Measurements from ENCODE around the gene KRT32. TPM values are rescaled to one million over a fixed set of nuclear protein-coding genes. Genes with fewer than 3 reads are reported as not detected.

KRT32 gene
- total RNA-seq, 2 experiments from 2014 or later = not detected

DNA sequence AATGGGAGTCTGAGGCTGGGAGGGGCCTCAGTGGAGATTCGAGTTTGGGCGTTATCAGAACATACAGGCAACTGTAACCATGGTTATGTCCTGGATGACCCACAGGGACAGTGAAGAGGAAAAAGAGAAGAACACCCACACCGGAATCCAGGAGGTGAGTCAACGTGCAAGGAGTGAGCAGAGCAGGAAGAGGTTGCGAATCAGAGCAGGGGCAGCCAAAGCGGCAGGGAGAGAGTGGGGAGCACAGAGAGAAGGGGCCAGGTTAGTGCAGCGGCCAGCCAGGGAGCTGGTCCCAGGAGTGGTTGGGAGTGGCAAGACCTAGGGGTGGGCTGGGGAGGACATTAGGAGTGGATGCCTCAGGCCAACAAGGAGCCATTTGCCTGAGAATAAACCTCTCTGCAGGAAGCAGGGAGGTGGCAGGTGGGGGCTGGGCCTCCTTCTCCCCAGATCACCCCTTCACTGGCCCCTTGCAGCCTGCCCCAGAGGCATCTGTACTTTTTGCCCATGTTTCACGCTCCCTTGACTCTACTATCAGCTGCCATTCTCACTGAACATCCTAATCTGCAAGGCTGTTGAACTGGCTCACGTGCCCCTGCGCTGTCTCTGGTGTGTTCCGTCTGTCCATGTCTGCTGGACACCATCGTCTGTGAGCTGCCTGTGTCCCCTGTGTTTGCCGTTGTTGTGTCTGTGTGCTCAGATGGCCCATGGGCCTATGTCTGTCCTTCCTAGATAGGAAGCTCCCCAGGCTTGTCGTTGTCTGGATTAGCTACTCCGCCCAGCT, 33.1 kb upstream of the KRT32 start:
- no peak overlapping the region for H3K4me3 Mint-ChIP-seq
- H3K4me1 Mint-ChIP-seq = peaks cover 5% of the 10 kb centered on the region
- no peaks in the 10 kb centered on the region for H3K27me3 Mint-ChIP-seq
- no peaks in the 10 kb centered on the region for H3K9me3 Mint-ChIP-seq
- DNase-seq = no peak
- no peaks in the 10 kb centered on the region for H3K36me3 Mint-ChIP-seq
- H3K27ac Mint-ChIP-seq = no peak overlapping the region

DNA sequence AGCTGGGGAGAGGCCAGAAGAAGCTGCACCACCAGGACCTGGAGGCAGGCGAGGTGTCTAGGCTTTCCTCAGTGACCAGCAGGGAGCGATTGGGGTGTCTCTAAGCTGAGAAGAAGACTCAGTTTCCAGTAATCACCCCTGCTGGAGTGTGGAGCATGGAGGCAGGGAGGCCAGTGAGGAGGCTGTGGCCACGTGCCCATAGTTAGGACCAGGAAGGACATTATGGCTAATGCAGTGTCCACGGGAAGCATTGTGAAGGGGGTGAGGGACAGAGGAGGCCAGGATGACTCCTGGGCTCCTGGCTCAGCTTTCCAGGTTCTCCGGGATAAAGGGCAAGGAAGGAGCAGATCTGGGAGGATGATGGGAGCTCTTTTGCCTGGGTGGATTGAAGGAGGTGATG, 32.5 kb upstream of the KRT32 start:
- Mint-ChIP-seq H3K9me3 (no peaks in the 10 kb centered on the region), H3K27me3 (no peaks in the 10 kb centered on the region), H3K4me1 (peaks cover 5% of the 10 kb centered on the region), H3K36me3 (no peaks in the 10 kb centered on the region), H3K4me3 (no peak overlapping the region), H3K27ac (no peak overlapping the region)
- no peak for DNase-seq

DNA sequence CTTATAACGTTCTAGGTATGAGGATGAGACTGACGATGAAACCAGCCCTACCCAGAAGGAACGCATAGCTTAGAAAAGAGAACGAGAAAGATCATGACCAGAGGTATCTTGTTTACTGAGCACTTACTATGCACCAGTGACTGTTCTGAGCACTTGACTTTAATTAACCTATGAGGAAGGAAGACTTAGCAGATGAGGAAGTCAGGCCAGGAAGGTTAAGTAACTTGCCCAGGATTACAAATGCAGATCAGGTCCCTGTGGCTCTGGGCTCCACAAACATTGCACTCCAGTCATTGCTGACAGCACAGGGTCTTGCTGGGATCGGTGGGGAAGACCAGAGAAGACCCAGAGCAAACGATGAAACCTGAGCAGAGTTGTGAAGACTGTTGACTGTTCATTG, 31.1 kb upstream of the KRT32 start:
- H3K27ac Mint-ChIP-seq = no peak overlapping the region
- H3K4me3 Mint-ChIP-seq = no peak overlapping the region
- H3K4me1 Mint-ChIP-seq = peaks cover 5% of the 10 kb centered on the region
- no peak for DNase-seq
- no peaks in the 10 kb centered on the region for H3K9me3 Mint-ChIP-seq
- H3K27me3 Mint-ChIP-seq = no peaks in the 10 kb centered on the region
- H3K36me3 Mint-ChIP-seq = no peaks in the 10 kb centered on the region

DNA sequence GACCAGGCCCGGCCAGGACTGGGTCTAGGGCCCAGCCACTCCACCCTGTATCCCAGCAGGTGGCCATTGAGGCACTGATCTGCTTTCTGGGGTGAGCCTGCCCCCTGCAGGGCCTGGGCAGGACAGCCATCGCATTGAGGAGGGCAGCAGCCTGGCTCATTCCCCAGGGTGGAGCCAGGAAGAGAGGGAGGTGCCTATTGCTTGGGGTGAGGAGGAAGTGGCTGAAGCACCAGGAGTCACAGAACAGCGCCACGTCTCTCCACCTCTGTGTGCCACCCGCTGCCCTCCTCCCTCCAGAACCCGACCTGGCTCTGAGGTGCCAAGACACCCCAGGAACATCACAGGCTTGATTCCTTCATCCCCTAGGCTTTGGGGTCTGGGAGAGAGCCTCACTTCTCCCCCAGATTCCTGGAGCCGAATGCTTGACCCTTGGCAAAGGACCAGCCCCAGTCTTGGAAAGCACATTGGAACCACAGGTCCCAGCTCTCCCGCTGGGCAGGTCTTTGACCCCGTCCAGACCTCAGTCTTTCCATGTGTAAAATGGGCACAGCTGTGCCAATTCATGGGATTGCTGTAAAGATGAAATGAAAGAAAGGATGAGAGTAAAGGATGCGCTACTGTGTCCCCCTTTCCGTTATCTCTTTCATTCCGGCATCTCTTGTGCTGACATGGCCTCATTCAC, 29.8 kb upstream of the KRT32 start:
- peak; percentile 77 for DNase-seq
- Mint-ChIP-seq H3K36me3 (no peaks in the 10 kb centered on the region), H3K27ac (no peak overlapping the region), H3K4me3 (no peak overlapping the region), H3K9me3 (no peaks in the 10 kb centered on the region), H3K4me1 (peaks cover 7% of the 10 kb centered on the region), H3K27me3 (no peaks in the 10 kb centered on the region)

DNA sequence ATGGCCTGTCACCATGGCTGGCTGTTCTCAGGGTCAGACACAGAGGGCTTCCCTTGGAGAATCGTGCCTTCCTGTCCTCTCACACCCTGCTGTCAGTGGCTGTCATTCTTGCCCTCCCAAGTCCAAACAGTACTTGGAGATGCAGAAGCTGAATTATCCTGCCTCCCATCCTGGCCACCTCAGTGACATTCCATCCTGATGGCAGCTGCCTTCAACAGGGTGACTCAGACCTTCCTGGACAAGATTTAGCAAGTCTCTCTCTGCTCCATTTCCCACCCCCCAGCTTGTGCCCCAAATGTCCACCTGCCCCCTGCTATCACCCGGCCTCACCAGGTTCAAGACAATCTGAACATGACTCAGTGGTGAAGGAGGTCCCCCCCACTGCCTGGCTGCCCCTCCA, 27.3 kb upstream of the KRT32 start:
- Mint-ChIP-seq H3K27me3 (no peaks in the 10 kb centered on the region), H3K9me3 (no peaks in the 10 kb centered on the region), H3K27ac (no peak overlapping the region), H3K4me1 (peaks cover 9% of the 10 kb centered on the region), H3K36me3 (no peaks in the 10 kb centered on the region), H3K4me3 (no peak overlapping the region)
- no peak for DNase-seq

DNA sequence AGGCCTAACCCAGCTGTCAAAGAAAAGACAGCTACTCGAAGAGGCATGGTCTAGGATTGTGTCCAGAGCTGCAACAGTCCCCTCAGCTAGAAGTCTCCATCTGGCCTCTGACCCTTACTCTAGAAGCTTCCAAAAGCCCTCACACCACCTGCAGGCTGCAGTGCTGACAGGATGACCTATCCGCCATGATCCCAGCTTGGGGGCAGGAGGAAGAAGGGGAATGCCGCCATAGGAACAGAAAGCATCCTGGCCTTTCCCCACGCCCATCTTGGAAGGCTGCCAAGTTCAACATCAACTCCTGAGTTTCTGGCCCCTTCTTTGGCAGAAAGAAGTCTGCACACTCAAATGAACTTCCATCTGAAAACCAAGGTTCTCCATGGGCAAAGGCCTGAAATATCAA, 25.6 kb upstream of the KRT32 start:
- H3K36me3 Mint-ChIP-seq = no peaks in the 10 kb centered on the region
- H3K4me1 Mint-ChIP-seq = peaks cover 9% of the 10 kb centered on the region
- no peaks in the 10 kb centered on the region for H3K27me3 Mint-ChIP-seq
- no peak overlapping the region for H3K27ac Mint-ChIP-seq
- H3K4me3 Mint-ChIP-seq = no peak overlapping the region
- no peaks in the 10 kb centered on the region for H3K9me3 Mint-ChIP-seq
- no peak for DNase-seq

DNA sequence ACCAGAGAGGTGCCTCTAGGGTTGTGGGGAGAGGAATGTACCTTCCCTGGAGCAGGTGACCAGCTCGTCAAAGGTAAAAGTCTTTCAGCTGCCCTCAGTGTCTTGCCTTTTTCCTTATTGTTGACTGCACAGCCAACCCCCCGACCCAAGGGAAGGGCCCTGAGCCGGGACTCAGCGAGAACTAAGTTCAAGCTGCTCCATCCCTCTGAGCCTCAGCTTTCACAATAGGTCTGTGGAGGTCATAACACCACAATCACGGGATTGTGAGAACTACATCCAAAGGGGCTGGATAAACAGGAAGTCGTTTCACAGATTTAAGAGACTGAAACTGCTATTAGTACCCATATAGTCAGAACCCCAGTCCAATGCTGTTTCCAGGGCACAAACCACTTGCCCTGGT, 25.2 kb upstream of the KRT32 start:
- no peaks in the 10 kb centered on the region for H3K36me3 Mint-ChIP-seq
- DNase-seq = no peak
- no peak overlapping the region for H3K4me3 Mint-ChIP-seq
- peaks cover 9% of the 10 kb centered on the region for H3K4me1 Mint-ChIP-seq
- H3K9me3 Mint-ChIP-seq = no peaks in the 10 kb centered on the region
- H3K27me3 Mint-ChIP-seq = no peaks in the 10 kb centered on the region
- no peak overlapping the region for H3K27ac Mint-ChIP-seq

DNA sequence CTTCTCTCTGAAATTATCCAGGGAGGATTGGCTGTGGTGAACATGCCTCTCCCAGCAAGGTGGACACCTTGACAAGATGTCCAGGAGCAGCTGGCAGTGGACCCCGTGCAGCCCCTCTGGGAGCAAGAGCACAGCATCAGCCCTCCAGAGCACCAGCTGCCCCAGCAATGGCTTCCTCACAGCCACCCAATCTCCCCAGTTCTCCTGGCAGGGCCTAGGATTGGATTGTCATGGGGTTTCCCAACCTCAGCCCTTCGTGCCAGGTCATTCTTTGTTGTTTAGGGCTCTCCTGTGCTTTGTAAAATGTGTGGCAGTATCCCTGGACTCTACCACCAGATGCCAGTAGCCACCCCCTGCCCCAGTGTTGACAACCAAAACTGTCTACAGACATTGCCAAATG, 24.3 kb upstream of the KRT32 start:
- no peak overlapping the region for H3K4me3 Mint-ChIP-seq
- H3K9me3 Mint-ChIP-seq = no peaks in the 10 kb centered on the region
- DNase-seq = no peak
- H3K4me1 Mint-ChIP-seq = peaks cover 4% of the 10 kb centered on the region
- no peak overlapping the region for H3K27ac Mint-ChIP-seq
- no peaks in the 10 kb centered on the region for H3K36me3 Mint-ChIP-seq
- H3K27me3 Mint-ChIP-seq = peaks cover 3% of the 10 kb centered on the region

DNA sequence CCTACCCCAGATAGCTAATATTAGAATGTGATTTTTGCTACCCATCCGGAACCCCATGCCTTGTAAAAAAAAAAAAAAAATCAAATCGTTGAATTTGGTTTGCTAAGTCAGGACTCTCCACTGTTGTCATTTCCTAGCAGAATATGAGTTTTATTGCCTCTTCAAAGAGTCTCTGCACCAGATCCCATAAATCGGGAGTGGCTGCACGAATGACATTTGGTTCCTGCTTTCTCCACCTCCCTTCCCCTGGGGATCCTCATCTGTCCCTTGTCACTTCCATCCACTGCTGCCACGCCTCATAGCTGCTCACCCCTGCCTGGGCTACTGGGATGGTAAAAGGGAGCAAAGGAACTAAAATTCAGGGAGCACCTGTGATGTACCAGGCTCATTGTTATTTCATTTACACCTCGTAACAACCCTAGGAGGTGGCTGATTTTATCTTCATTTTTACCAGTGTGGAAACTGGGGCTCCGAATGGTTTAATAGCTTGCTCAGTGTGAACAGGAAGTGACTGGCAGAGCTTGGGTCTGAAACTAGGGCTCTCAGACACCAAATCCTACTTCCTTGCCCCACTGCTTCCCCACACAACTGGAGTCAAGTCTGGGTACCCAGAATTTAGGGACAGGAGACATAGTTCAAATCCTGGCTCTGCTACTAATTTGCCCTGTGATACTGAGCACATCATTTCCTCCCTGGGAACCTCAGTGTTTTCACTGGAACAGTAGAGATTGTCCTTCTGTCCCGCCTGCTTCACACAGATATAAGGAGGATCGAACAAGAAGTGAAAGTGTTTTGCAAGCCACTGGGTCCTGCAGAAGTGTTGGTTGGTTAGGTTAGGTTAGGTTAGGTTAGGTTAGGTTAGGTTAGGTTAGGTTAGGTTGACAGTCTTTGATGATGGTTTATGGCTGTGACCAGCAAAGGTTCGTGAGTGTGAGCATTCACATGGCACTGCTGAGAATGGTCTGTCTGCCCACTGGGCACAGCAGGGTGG, 23.1 kb upstream of the KRT32 start:
- Mint-ChIP-seq H3K27me3 (peaks cover 5% of the 10 kb centered on the region), H3K27ac (no peak overlapping the region), H3K9me3 (no peaks in the 10 kb centered on the region), H3K36me3 (no peaks in the 10 kb centered on the region), H3K4me1 (peaks cover 4% of the 10 kb centered on the region), H3K4me3 (no peak overlapping the region)
- DNase-seq = no peak

DNA sequence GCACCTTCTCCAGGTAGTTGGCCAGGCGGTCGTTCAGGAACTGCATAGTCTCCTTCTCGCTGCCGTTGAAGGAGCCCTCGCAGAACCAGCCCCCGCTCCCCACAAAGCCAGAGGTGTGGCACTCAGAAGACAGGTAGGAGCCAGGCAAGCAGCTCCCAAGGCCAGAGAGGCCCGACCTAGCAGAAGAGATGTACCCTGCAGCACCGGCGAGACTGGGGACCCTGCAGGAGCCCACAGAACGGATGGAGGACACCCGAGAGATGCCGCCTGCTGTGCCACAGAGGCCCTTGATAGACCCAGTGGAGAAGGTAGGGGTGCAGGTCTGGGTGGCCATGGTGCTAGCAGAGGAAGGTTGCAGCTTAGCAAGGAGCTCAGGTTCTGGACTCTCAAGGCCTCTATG, 22.3 kb upstream of the KRT32 start, which contains the start of gene KRT36:
Gene KRT36, minus strand, starts transcription at position 380 of the 400 bp plus-strand sequence. Its CDS starts 46 bp downstream, at position 334.
- peaks cover 4% of the 10 kb centered on the region for H3K4me1 Mint-ChIP-seq
- H3K27ac Mint-ChIP-seq = no peak within 1 kb of the TSS
- H3K4me3 Mint-ChIP-seq = no peak within 1 kb of the TSS
- H3K9me3 Mint-ChIP-seq = no peaks in the 10 kb centered on the region
- H3K27me3 Mint-ChIP-seq = peaks cover 5% of the 10 kb centered on the region
- DNase-seq = no peak
- no peaks in the 10 kb centered on the region for H3K36me3 Mint-ChIP-seq

DNA sequence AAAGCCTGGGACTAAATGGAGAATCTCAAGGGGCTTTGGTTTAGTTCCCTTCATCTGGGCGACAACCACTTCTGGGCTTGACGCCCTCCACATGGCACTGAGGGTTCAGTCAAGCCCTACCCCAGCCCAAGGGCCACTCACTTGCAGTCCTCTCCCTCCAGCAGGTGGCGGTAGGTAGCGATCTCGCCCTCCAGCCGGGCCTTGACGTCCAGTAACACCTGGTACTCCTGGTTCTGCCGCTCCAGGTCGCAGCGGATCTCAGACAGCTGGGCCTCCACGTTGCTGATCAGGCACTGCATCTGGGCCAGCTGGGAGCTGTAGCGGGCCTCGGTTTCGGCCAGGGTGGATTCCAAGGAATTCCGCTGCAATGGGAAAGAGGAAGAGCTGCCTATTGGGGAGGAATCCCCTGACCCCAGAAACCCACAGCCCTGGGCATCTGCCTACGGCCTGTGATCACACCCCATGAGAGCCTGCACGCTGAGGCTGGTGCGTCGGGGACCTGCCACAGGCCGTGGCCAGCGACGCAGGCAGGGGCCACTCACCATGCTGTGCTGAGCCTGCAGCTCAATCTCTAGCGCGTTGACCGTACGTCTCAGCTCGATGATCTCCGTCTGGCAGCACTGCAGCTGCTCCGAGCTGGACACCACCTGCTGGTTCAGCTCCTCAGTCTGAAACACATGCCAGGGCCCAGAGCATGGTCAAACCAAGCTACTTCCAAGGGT, 19.8 kb upstream of the KRT32 start:
- Mint-ChIP-seq H3K36me3 (no peaks in the 10 kb centered on the region), H3K4me1 (peaks cover 2% of the 10 kb centered on the region), H3K27ac (no peak overlapping the region), H3K9me3 (no peaks in the 10 kb centered on the region), H3K4me3 (no peak overlapping the region), H3K27me3 (peaks cover 5% of the 10 kb centered on the region)
- peak; percentile 37 for DNase-seq

DNA sequence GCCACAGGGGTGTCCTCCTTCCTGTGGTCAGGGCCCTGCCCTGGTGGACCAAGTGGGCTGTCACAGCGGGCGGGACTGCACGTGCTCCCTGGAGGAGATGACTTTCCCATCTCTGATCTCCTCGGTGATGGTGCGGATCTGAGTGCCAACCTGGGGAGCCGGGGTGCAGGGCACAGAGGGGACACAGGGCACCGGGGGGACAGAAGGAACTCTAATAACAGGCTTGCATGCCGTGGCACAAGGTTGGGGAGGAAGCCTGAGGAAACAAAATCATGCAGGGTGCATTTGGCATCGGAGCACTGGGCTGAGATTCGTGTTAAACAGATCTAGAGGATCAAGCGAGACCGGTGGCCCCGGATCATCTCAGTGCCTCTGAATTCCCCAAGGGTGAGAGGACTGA, 19.1 kb upstream of the KRT32 start:
- no peak overlapping the region for H3K4me3 Mint-ChIP-seq
- H3K36me3 Mint-ChIP-seq = no peaks in the 10 kb centered on the region
- no peak for DNase-seq
- H3K4me1 Mint-ChIP-seq = peaks cover 2% of the 10 kb centered on the region
- peaks cover 5% of the 10 kb centered on the region for H3K27me3 Mint-ChIP-seq
- no peaks in the 10 kb centered on the region for H3K9me3 Mint-ChIP-seq
- no peak overlapping the region for H3K27ac Mint-ChIP-seq

DNA sequence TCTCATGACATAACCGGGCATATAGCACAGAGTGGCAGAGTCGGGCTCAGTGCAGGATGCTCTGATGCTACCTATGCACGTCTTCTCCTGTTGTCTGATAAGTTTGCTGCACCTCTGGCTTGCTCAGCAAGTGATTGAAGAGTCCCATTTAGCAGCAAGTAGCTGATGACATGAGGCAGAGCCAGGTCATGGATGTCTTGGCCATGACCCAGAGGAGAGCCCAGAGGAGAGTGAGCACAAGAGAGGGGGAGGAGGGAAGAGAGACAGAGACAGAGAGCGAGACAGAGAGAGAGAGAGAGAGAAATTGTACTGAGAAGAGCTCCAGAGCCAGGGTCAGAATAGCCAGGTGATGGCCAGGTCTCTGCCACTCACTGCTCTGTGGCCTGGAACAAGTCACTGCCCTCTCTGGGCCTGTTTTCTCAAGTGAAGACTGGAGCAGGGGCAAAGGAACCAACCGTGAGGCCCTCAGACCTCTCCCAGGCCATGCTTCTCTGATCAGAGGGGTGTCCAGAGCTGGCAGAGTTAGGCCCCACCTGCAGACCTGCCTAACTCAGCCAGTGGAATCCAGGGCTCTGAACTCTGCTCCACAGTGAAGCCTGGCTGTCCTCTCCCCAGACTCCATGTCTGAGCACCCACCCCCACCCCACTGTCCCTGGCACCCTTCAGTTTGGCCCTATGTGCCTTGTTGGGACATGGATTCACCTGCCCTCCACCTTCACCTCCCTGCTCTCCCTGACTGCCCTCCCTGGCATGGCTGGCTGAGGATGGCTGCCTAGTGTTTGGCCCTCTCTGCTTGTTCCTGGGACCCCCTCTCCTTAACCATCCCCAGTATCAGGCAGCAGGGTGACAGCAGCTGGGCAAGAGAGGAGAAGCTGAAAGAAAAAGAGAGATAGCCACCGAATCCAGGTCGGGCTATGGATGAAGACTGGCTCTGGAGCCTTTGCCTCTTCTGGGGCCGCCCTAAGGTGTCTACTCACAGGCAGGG, 18.0 kb upstream of the KRT32 start:
- H3K27ac Mint-ChIP-seq = no peak overlapping the region
- peaks cover 2% of the 10 kb centered on the region for H3K4me1 Mint-ChIP-seq
- DNase-seq = no peak

More for the DNA sequence above, 18.0 kb upstream of the KRT32 start:
- H3K4me3 Mint-ChIP-seq = no peak overlapping the region
- no peaks in the 10 kb centered on the region for H3K36me3 Mint-ChIP-seq
- H3K27me3 Mint-ChIP-seq = peaks cover 5% of the 10 kb centered on the region
- H3K9me3 Mint-ChIP-seq = no peaks in the 10 kb centered on the region

Measured in activated naive CD8-positive, alpha-beta T cell treated with anti-CD3 and anti-CD28 coated beads for 36 hours (primary cell).